HepG2 (cell line): ENCODE measurements around the gene TRDMT1. TPM values are rescaled to one million over a fixed set of nuclear protein-coding genes. Genes with fewer than 3 reads are reported as not detected.

Experiments used
- DNMT1 ChIP-seq: sonication (generic); formaldehyde crosslinking; IDR thresholded peaks from 2 replicates; pipeline ENCODE4 v1.5.1; 2020; ENCODE audit warnings: mild to moderate bottlenecking, missing genetic modification reagents
- IKZF4 ChIP-seq: sonication (generic); formaldehyde crosslinking; IDR thresholded peaks from 2 replicates; pipeline ENCODE4 v1.5.1; 2020; ENCODE audit warnings: borderline replicate concordance, mild to moderate bottlenecking, low read depth, missing genetic modification reagents; ENCODE audit errors: not compliant biosample characterization
- KAT8 ChIP-seq: IDR thresholded peaks from 2 replicates; pipeline ENCODE4 v1.6.1; 2016; ENCODE audit warnings: missing genetic modification reagents, missing compliant biosample characterization
- KLF16 ChIP-seq, 2 experiments: sonication (generic) in 1 of 2; formaldehyde crosslinking in 1 of 2; IDR thresholded peaks; 2 replicates each; pipeline versions ENCODE4 v1.6.1 to v1.8.0; 2016 to 2023; ENCODE audit warnings: missing genetic modification reagents in 2 of 2, missing compliant biosample characterization in 1 of 2
- MAF1 ChIP-seq: sonication (generic); formaldehyde crosslinking; IDR thresholded peaks from 2 replicates; pipeline ENCODE4 v1.5.0; 2020; ENCODE audit warnings: missing genetic modification reagents, borderline replicate concordance
- MTERF4 ChIP-seq: sonication (generic); formaldehyde crosslinking; IDR thresholded peaks from 2 replicates; pipeline ENCODE4 v1.8.0; 2023; ENCODE audit warnings: mild to moderate bottlenecking, missing genetic modification reagents
- PAF1 ChIP-seq: IDR thresholded peaks from 2 replicates; pipeline ENCODE4 v1.6.1; 2016; ENCODE audit warnings: missing genetic modification reagents, missing compliant biosample characterization
- THAP8 ChIP-seq: sonication (generic); formaldehyde crosslinking; IDR thresholded peaks from 2 replicates; pipeline ENCODE4 v1.5.1; 2020; ENCODE audit warnings: missing genetic modification reagents, mild to moderate bottlenecking, borderline replicate concordance
- U2AF2 ChIP-seq: fragments of 200-400 bp; formaldehyde crosslinking; IDR thresholded peaks from 2 replicates; pipeline ENCODE4 v1.6.1; 2017; ENCODE audit warnings: low read depth, mild to moderate bottlenecking, low read length
- ZBTB42 ChIP-seq: sonication (generic); formaldehyde crosslinking; IDR thresholded peaks from 2 replicates; pipeline ENCODE4 v1.5.0; 2020; ENCODE audit warnings: mild to moderate bottlenecking, missing genetic modification reagents
- ZNF205 ChIP-seq: IDR thresholded peaks from 2 replicates; pipeline ENCODE4 v1.6.1; 2018; ENCODE audit warnings: missing biosample characterization, missing genetic modification reagents
- ZNF572 ChIP-seq: sonication (generic); formaldehyde crosslinking; IDR thresholded peaks from 2 replicates; pipeline ENCODE4 v1.5.1; 2020; ENCODE audit warnings: mild to moderate bottlenecking, missing genetic modification reagents
- ZNF629 ChIP-seq: sonication (generic); formaldehyde crosslinking; conservative IDR thresholded peaks from 2 replicates; pipeline ENCODE4 v1.5.0; 2020; ENCODE audit warnings: missing genetic modification reagents
- ZNF644 ChIP-seq: IDR thresholded peaks from 2 replicates; pipeline ENCODE4 v1.6.1; 2016; ENCODE audit warnings: low read depth
- ZNF781 ChIP-seq: sonication (generic); formaldehyde crosslinking; IDR thresholded peaks from 2 replicates; pipeline ENCODE4 v1.5.1; 2020; ENCODE audit warnings: borderline replicate concordance, mild to moderate bottlenecking, missing genetic modification reagents; ENCODE audit errors: not compliant biosample characterization
- polyA plus RNA-seq, 8 experiments: library from polyadenylated mRNA; depleted of rRNA in 3 of 8; stranded (reverse) in 7 of 8; unstranded in 1 of 8; fragments of >200 nt; fragmentation: Illumina TruSeq in 4 of 8; extraction: Trizol in 4 of 8; gene quantifications; 2 replicates each; pipeline versions ENCODE4 v1.2.1 to v1.2.3, GENCODE V29; 2011 to 2016; ENCODE audit warnings: low read depth in 4 of 8, missing spikeins in 1 of 8, mixed read lengths in 1 of 8; ENCODE audit not compliant: insufficient read depth in 1 of 8
- total RNA-seq, 5 experiments: library from RNA; depleted of rRNA; stranded (reverse); fragments of >200 nt; fragmentation: Illumina TruSeq; extraction: Trizol; gene quantifications; 2 replicates each; pipeline ENCODE4 v1.2.3, GENCODE V29; 2016; ENCODE audit warnings: low read depth in 1 of 5
- TF ChIP-seq, protein P1 (sequence below): sonication (generic); formaldehyde crosslinking; IDR thresholded peaks from 2 replicates; pipeline ENCODE4 v1.5.1; 2020; ENCODE audit warnings: missing genetic modification reagents, mild to moderate bottlenecking, borderline replicate concordance
- TF ChIP-seq, protein P2 (sequence below): sonication (generic); formaldehyde crosslinking; IDR thresholded peaks from 2 replicates; pipeline ENCODE4 v1.4.0; 2020; ENCODE audit warnings: mild to moderate bottlenecking, missing genetic modification reagents

Gene TRDMT1
- total and polyA plus RNA-seq, 2 of the 13 experiments (the other 11 are each of a cell fraction or from before 2014, with no cell fraction given) = 2.0 to 3.0 TPM

DNA sequence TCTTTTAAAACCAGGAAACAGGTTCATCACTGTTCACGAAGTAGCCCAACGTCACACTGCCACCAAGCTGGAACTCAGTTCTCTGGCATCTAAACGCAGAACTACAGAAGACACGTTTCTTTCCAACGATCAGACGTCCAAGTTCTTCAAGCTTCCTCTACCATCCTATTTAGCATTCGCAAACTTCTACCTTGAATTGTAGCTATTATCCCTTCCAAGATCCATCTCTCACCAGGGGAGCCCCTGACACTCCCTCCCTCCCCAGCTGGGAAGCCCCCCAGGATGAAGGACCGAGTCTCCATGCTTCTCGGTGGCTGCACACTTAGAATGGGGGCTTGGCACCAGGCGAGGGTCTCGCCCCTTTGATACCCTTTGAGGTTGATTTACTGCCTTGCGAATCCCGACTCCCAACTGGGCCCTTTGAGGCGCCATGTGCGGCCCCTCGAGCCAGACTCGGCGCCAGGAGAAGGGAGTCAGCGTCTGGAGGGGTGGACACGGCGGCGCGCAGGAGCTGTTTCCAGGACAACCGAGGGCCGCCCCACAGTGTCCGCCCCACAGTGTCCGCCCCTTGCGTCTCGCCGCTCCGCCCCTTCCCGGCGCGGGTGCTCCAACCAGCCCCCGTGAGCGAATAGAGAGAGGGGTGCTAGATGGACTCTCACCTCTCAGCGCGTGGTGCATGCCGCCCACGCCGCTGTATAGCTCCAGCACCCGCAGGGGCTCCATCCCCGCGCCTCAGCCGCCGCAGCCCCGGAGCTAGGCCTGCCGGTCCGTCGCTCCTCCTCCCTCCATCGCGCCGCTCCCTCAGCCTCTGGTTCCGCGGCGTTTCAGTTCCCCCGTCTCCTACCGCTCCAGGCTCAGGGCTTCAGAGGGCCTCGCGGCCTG is at the start of gene TRDMT1 (continued):
- TF ChIP-seq THAP8 (CRISPR knock-in tag) (0 out of 2 replicates have a peak, but pooled peaks have one; percentile 81), ZNF205 (peak; percentile 70), MAF1 (peak; percentile 75; the same call in 1 of the 2 replicates), ZNF629 (CRISPR knock-in tag) (no peak), MTERF4 (CRISPR knock-in tag) (peak; percentile 87), ZNF644 (CRISPR knock-in tag) (peak; percentile 62; the same call in 1 of the 2 replicates), KAT8 (CRISPR knock-in tag) (peak; percentile 97), ZBTB42 (CRISPR knock-in tag) (peak; percentile 81; the same call in 1 of the 2 replicates), KLF16 (CRISPR knock-in tag; IDR thresholded peaks at IDR 0.05) (peak in 1 of 2 experiments; percentile 94; a peak in 2 of 4 replicates), ZNF572 (CRISPR knock-in tag) (peak; percentile 93), ZNF781 (CRISPR knock-in tag) (peak; percentile 87), DNMT1 (0 out of 2 replicates have a peak, but pooled peaks have one; percentile 78), PAF1 (CRISPR knock-in tag) (no peak), IKZF4 (CRISPR knock-in tag) (no peak), U2AF2 (peak; percentile 78; the same call in 1 of the 2 replicates)
- TF ChIP-seq, protein P1, sequence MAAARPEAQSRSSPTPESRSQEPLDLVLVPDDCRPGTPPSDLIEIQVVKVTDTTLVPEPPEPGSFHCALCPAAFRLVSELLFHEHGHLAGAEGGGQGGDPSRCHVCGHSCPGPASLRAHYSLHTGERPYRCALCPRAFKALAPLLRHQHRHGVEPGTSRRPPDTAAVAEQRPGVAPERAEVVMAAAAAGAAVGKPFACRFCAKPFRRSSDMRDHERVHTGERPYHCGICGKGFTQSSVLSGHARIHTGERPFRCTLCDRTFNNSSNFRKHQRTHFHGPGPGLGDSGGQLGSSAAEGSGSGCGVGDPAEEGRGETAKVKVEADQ (CRISPR knock-in tag) = peak; percentile 74; the same call in 1 of the 2 replicates
- TF ChIP-seq, protein P2, sequence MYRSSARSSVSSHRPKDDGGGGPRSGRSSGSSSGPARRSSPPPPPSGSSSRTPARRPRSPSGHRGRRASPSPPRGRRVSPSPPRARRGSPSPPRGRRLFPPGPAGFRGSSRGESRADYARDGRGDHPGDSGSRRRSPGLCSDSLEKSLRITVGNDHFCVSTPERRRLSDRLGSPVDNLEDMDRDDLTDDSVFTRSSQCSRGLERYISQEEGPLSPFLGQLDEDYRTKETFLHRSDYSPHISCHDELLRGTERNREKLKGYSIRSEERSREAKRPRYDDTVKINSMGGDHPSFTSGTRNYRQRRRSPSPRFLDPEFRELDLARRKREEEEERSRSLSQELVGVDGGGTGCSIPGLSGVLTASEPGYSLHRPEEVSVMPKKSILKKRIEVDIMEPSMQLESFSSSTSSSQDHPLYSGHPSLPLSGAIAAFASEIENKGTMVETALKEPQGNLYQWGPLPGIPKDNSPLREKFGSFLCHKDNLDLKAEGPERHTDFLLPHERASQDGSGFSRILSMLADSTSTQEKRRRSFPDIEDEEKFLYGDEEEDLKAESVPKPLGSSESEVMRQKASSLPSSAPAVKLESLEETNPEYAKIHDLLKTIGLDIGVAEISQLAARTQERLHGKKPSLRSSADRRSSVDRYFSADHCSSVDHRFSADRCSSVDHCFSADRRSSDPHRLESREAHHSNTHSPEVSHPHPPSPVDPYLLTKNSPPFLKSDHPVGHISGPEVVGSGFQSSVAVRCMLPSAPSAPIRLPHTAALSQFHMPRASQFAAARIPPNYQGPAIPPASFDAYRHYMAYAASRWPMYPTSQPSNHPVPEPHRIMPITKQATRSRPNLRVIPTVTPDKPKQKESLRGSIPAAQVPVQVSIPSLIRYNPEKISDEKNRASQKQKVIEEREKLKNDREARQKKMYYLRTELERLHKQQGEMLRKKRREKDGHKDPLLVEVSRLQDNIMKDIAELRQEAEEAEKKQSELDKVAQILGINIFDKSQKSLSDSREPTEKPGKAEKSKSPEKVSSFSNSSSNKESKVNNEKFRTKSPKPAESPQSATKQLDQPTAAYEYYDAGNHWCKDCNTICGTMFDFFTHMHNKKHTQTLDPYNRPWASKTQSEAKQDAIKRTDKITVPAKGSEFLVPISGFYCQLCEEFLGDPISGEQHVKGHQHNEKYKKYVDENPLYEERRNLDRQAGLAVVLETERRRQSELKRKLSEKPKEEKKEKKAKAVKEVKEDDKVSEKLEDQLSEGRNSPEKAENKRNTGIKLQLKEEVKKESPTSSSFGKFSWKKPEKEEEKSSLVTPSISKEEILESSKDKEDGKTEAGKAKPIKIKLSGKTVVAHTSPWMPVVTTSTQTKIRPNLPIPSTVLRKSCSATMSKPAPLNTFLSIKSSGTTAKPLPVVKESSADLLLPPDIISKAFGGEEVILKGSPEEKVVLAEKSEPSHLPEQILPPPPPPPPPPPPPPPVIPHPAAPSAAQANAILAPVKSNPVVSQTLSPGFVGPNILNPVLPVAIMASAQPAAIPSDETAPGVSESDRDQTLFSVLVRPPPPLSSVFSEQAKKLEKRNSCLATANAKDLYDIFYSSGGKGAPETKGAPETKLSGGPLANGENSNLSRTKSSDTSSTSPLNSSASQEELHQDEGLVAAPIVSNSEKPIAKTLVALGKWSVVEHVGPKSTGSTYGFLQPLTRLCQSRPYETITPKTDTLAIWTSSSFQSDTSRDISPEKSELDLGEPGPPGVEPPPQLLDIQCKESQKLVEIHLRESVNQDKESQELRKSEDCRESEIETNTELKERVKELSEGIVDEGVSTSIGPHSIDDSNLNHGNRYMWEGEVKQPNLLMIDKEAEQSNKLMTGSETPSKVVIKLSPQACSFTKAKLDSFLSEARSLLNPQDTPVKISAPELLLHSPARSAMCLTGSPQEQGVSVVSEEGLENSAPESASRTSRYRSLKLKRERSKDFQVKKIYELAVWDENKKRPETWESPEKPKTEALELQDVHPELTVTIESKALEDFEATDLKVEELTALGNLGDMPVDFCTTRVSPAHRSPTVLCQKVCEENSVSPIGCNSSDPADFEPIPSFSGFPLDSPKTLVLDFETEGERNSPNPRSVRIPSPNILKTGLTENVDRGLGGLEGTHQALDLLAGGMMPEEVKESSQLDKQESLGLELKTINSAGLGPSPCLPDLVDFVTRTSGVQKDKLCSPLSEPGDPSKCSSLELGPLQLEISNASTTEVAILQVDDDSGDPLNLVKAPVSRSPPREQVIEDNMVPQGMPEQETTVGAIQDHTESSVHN (CRISPR knock-in tag) = no peak
